Measurements from ENCODE around the gene USP20. TPM values are rescaled to one million over a fixed set of nuclear protein-coding genes. Genes with fewer than 3 reads are reported as not detected.

USP20 gene
- total RNA-seq, 1 donor from 2014 or later, result 35.9 TPM

DNA sequence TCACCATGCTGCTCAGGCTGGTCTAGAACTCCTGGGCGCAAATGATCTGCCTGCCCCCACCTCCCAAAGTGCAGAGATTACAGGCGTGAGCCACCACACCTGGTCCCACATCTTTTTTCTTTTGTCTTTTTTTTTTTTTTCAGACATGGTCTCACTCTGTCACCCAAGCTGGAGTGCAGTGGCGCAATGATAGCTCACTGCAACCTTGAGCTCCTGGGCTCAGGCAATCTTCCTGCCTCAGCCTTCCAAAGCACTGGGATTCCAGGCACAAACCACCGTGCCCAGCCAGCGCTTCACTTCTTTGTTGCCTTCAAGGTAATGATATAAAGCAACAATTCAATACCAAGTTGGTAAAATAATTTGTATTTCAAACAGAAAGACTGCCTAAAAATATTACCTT, 78.8 kb downstream of the USP20 start:
- no peak overlapping the region for H3K4me3 Mint-ChIP-seq
- no peaks in the 10 kb centered on the region for H3K4me1 Mint-ChIP-seq
- no peaks in the 10 kb centered on the region for H3K27me3 Mint-ChIP-seq (ENCODE audit: low read depth)
- no peaks in the 10 kb centered on the region for H3K9me3 Mint-ChIP-seq
- TF ChIP-seq, protein P1, sequence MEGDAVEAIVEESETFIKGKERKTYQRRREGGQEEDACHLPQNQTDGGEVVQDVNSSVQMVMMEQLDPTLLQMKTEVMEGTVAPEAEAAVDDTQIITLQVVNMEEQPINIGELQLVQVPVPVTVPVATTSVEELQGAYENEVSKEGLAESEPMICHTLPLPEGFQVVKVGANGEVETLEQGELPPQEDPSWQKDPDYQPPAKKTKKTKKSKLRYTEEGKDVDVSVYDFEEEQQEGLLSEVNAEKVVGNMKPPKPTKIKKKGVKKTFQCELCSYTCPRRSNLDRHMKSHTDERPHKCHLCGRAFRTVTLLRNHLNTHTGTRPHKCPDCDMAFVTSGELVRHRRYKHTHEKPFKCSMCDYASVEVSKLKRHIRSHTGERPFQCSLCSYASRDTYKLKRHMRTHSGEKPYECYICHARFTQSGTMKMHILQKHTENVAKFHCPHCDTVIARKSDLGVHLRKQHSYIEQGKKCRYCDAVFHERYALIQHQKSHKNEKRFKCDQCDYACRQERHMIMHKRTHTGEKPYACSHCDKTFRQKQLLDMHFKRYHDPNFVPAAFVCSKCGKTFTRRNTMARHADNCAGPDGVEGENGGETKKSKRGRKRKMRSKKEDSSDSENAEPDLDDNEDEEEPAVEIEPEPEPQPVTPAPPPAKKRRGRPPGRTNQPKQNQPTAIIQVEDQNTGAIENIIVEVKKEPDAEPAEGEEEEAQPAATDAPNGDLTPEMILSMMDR (conservative IDR thresholded peaks at IDR 0.05), result no peak
- no peak overlapping the region for H3K27ac Mint-ChIP-seq (ENCODE audit: unreplicated experiment)
- H3K36me3 Mint-ChIP-seq (ENCODE audit: low read depth), result no peaks in the 10 kb centered on the region
- no peak for DNase-seq (ENCODE audit: low read depth, low spot score)

DNA sequence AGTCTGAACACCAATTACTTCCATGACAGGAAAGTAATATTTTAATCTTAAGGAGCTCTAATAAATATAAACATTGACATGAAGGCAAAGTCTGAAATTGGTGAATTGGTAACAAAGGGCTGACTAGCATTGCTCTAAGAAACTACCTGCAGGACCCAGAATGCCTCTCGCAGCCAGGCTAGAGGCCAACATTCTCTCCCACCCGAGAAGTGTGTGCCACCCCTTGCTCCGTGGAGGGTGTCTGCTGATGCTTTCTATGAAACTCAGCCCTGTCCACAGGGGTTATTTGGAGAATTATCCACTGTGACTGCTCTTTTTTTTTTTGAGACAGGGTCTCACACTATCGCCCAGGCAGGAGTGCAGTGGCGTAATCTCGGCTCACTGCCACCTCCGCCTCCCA, 81.4 kb downstream of the USP20 start:
- Mint-ChIP-seq H3K9me3 (no peaks in the 10 kb centered on the region), H3K27me3 (ENCODE audit: low read depth) (no peaks in the 10 kb centered on the region), H3K4me1 (no peaks in the 10 kb centered on the region), H3K4me3 (no peak overlapping the region), H3K27ac (ENCODE audit: unreplicated experiment) (no peak overlapping the region), H3K36me3 (ENCODE audit: low read depth) (no peaks in the 10 kb centered on the region)
- TF ChIP-seq, protein P1 (conservative IDR thresholded peaks at IDR 0.05), result no peak
- no peak for DNase-seq (ENCODE audit: low read depth, low spot score)

DNA sequence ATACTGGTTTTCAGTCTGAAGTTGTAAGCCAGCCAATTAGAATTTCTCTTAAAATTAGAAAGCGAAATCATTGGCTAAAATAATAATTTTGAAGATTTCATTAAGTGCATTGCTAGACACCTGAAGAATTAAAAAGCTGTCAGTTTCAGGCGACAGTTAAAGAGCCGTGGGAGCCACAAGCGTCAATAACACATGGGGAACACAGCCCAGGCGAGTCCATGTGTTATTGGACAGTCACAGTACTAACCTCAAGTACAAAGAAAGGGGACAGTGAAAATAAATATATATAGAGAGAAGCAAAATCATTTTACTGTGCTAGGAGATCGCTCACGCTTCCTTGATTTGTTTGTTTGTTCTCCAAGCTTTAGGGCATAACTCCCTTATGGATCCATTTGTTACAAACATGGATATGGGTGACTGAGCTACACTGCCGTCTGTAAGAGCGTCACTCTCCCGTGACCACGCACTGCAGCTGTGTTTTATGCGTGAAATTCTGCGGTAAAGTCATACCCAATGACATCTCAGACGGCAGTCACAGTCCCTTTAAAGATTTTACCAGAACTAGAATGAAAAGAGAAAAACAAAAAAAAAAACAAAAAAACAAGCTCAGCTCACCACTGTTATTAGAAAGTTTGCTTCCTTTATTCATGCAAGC, 83.2 kb downstream of the USP20 start:
- Mint-ChIP-seq H3K4me1 (no peaks in the 10 kb centered on the region), H3K4me3 (no peak overlapping the region), H3K9me3 (no peaks in the 10 kb centered on the region), H3K36me3 (ENCODE audit: low read depth) (no peaks in the 10 kb centered on the region), H3K27ac (ENCODE audit: unreplicated experiment) (no peak overlapping the region), H3K27me3 (ENCODE audit: low read depth) (no peaks in the 10 kb centered on the region)
- no peak for DNase-seq (ENCODE audit: low read depth, low spot score)
- TF ChIP-seq, protein P1 (conservative IDR thresholded peaks at IDR 0.05), result no peak

DNA sequence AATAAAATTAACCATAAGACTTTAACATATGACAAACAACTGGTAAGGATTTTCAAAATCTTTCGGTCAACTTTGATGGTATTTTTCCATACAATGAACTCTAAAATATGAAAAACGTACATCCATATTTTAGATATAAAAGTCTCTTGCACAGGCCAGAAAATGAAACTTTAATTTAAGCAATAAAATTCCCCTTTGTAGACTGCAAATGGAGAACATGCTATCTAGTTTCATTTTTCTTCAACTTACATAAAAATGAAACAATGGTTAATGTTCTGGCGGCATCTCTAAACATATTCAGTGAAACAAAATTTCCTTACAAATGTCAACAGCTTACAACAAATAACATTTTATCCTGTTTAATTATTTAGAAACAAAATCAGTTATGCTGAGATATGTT, 84.0 kb downstream of the USP20 start:
- DNase-seq (ENCODE audit: low read depth, low spot score), result no peak
- Mint-ChIP-seq H3K4me3 (no peak overlapping the region), H3K4me1 (peaks cover 7% of the 10 kb centered on the region), H3K27ac (ENCODE audit: unreplicated experiment) (no peak overlapping the region), H3K27me3 (ENCODE audit: low read depth) (no peaks in the 10 kb centered on the region), H3K9me3 (no peaks in the 10 kb centered on the region), H3K36me3 (ENCODE audit: low read depth) (no peaks in the 10 kb centered on the region)
- TF ChIP-seq, protein P1 (conservative IDR thresholded peaks at IDR 0.05), result no peak

DNA sequence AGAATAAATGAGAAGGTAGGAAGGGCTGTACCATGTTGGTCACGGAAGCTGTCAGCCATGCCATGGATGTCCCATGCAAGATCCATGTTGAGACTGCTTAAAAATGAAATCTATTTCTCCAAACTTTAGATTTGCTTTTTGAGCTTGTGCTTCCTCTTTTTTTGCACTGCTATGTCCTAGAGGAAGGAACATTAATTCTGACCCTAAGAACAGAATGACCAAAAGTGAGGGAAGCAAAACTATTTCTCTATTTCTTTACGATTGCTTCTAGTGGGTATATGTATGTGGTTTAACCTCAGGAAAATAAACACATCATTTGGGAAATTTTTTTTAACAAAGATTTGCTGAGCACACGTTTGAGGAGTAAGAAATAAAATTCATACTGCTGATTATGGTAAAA, 84.6 kb downstream of the USP20 start:
- H3K27ac Mint-ChIP-seq (ENCODE audit: unreplicated experiment), result no peak overlapping the region

More for the DNA sequence above, 84.6 kb downstream of the USP20 start:
- H3K4me1 Mint-ChIP-seq, result peaks cover 7% of the 10 kb centered on the region
- TF ChIP-seq, protein P1 (conservative IDR thresholded peaks at IDR 0.05), result no peak
- H3K27me3 Mint-ChIP-seq (ENCODE audit: low read depth), result no peaks in the 10 kb centered on the region
- no peaks in the 10 kb centered on the region for H3K36me3 Mint-ChIP-seq (ENCODE audit: low read depth)
- DNase-seq (ENCODE audit: low read depth, low spot score), result no peak
- no peak overlapping the region for H3K4me3 Mint-ChIP-seq
- no peaks in the 10 kb centered on the region for H3K9me3 Mint-ChIP-seq

All from neural crest cell (in vitro differentiated cells).